Mesodermal cell (in vitro differentiated cells): ENCODE measurements around the gene DDA1.
A peak's percentile ranks its signal among the peaks of the same experiment; 100 is the strongest.

Source experiments
- H3K27ac ChIP-seq: 2 replicates; pipeline ENCODE4 v1.7.0; 2013; ENCODE audit warnings: mild to moderate bottlenecking, low read depth, low read length, moderate library complexity; ENCODE audit not compliant: severe bottlenecking
- H3K36me3 ChIP-seq: 2 replicates; pipeline ENCODE4 v1.7.1; 2013; ENCODE audit warnings: mild to moderate bottlenecking, low read length, moderate library complexity; ENCODE audit not compliant: control insufficient read depth, insufficient read depth
- H3K4me1 ChIP-seq: one replicate; pipeline ENCODE4 v1.7.1; 2013; ENCODE audit warnings: mild to moderate bottlenecking, low read length; ENCODE audit not compliant: insufficient read depth, control insufficient read depth, poor library complexity, severe bottlenecking
- H3K4me3 ChIP-seq: 2 replicates; pipeline ENCODE4 v1.7.0; 2013; ENCODE audit warnings: low read length, control low read depth, mild to moderate bottlenecking; ENCODE audit not compliant: insufficient read depth, poor library complexity, severe bottlenecking; ENCODE audit errors: extremely low read depth
- H3K9me3 ChIP-seq: 2 replicates; pipeline ENCODE4 v1.7.1; 2013; ENCODE audit warnings: mild to moderate bottlenecking, low read length, moderate library complexity; ENCODE audit not compliant: control insufficient read depth
- WGBS, 2 experiments: methylation state at CpG; one replicate each; pipeline ENCODE4 v1.1.5; 2013; ENCODE audit warnings: missing lambda C conversion rate in 2 of 2; ENCODE audit not compliant: insufficient coverage in 2 of 2; 5-methylcytosine and 5-hydroxymethylcytosine counted together

DDA1 gene

DNA sequence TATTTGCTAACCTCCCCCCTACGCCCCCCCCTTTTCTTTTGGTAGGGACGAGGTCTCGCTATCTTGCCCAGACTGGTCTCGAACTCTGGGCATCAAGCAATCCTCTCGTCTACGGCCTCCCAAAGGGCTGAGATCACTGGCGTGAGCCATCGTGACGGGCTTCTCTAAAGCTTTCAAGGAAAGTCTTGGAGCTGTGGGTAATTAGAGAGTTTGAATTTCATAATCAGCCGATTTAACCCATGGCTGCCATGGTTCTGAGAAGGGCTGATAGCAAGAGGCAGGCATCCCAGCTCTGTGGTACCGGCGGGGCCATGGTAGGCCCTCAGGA, 5.5 kb upstream of the DDA1 start:
- no peak overlapping the region for H3K4me3 ChIP-seq

DNA sequence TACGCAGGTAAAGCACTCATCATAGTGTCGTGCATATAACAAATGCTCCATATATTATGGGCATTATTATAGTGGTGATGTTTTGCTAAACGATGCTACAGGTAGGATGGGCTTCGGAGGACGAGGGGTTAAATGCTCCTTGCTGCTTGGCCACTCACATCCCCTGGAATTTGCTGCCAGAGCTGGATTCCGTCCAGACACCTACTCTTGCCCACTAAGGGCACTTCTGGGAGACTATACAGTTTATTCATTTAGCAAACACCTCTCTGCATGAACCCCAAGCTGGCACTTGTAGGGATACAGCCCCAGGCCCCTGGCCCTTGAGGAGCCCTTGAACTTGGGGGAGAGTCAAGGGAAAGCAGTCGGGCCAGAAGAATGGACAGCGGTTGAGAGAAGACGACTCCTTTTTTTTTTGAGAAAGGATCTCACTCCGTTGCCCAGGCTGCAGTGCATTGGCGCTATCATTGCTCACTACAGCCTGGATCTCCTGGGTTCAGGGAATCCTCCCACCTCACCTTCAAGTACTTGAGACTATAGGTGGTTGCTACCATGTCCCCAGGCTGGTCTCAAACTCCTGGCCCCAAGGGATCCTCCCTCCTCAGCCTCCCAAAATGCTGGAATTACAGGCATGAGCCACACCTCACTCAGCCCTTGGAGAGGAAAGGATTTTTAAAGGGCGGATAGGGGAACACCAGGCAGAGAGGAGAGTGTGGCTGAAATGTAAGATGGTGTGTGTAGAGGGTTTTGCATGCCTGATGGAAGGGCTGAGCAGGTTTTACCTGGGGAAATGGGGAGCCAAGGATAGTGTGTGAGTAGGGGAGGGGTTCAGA, 4.8 kb upstream of the DDA1 start:
- H3K36me3 ChIP-seq = peaks cover 8% of the 10 kb centered on the region
- H3K4me1 ChIP-seq = peaks cover 9% of the 10 kb centered on the region
- H3K9me3 ChIP-seq = no peaks in the 10 kb centered on the region
- H3K27ac ChIP-seq = no peak overlapping the region
- peak overlapping the region; percentile 76 for H3K4me3 ChIP-seq
- WGBS, 2 experiments = 87 to 90% methylated on average over 7 to 10 of the region's 12 CpGs

More for the DNA sequence above, 5.5 kb upstream of the DDA1 start:
- H3K27ac ChIP-seq = no peak overlapping the region
- H3K36me3 ChIP-seq = peaks cover 9% of the 10 kb centered on the region
- 80 to 93% methylated on average over 9 to 10 of the region's 12 CpGs for WGBS, 2 experiments
- H3K4me1 ChIP-seq = peaks cover 7% of the 10 kb centered on the region
- no peaks in the 10 kb centered on the region for H3K9me3 ChIP-seq

DNA sequence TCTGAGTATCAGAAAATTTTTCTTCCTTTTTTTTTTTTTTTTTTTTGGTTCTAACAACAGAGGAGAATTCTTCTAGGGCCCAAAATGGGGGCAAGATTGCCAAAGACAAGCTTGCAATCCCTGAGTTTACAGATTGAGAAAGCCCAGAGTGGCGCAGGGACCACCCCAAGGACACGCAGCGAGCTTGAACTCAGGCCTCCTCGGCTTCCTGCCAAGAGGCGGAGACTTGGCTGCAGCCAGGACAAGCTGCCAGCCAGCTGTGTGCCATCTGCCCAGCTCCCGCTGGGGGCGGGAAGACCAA, 4.2 kb upstream of the DDA1 start:
- H3K4me3 ChIP-seq = peak overlapping the region; percentile 76
- H3K36me3 ChIP-seq = peaks cover 8% of the 10 kb centered on the region
- no peaks in the 10 kb centered on the region for H3K9me3 ChIP-seq
- WGBS, 2 experiments = 10 to 17% methylated on average over 7 of the region's 7 CpGs
- peaks cover 9% of the 10 kb centered on the region for H3K4me1 ChIP-seq
- no peak overlapping the region for H3K27ac ChIP-seq

GRCh38 chr19:17305517-17306284, 3.7 kb upstream of the DDA1 start, which contains the start of gene MRPL34:
Gene MRPL34 (plus strand): TSS chr19:17305872. CDS start chr19:17305893, 21 bp downstream.
- H3K27ac ChIP-seq = peak within 1 kb of the TSS; percentile 72

GRCh38 chr19:17306285-17306714, 3.1 kb upstream of the DDA1 start:
- H3K4me3 ChIP-seq = peak overlapping the region; percentile 76
- H3K36me3 ChIP-seq = peaks cover 14% of the 10 kb centered on the region
- peak overlapping the region; percentile 72 for H3K27ac ChIP-seq
- peaks cover 11% of the 10 kb centered on the region for H3K4me1 ChIP-seq
- 4 to 5% methylated on average over 23 to 24 of the region's 28 CpGs for WGBS, 2 experiments
- H3K9me3 ChIP-seq = no peaks in the 10 kb centered on the region

More at GRCh38 chr19:17305517-17306284, 3.7 kb upstream of the DDA1 start, which contains the start of gene MRPL34:
- H3K9me3 ChIP-seq = no peaks in the 10 kb centered on the region
- 0% methylated on average over 53 to 55 of the region's 55 CpGs for WGBS, 2 experiments
- peak within 1 kb of the TSS; percentile 76 for H3K4me3 ChIP-seq
- peaks cover 9% of the 10 kb centered on the region for H3K4me1 ChIP-seq
- peaks cover 13% of the 10 kb centered on the region for H3K36me3 ChIP-seq

- Histone ChIP-seq H3K27ac (no peak overlapping the region), H3K4me1 (peaks cover 26% of the 10 kb centered on the region), H3K9me3 (no peaks in the 10 kb centered on the region), H3K4me3 (no peak overlapping the region), H3K36me3 (peaks cover 13% of the 10 kb centered on the region)
- WGBS, 2 experiments = 95 to 100% methylated on average over 6 to 7 of the region's 8 CpGs
These were observed 1.4 kb upstream of the DDA1 start for GRCh38 chr19:17307876-17308377.

DNA sequence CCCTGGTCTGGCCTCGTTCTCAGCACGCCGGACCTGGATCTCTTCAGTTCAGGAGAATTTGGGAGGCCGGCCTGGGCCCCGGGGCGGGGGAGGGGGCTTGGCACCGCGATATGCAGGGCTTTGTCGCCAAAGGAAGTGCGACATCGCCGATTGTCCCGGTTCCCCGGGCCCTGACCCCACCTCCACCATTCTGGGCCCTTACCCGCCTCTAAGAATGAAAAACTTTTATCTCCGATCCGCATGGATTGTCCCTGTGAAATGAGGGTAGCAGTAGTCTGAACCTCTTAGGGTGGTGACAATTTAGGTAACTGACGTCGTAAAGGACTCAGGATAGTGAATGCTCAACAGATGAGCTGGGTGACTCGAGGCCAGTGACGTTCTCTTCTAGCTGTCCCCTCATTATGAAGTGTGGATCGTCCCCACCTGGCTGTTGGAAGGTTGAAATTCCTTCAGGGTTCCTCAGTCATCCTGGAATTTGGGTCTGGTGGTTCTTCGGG, 650 bp downstream of the DDA1 start:
- Histone ChIP-seq H3K9me3 (no peaks in the 10 kb centered on the region), H3K4me3 (peak overlapping the region; percentile 97), H3K4me1 (peaks cover 25% of the 10 kb centered on the region), H3K36me3 (peaks cover 33% of the 10 kb centered on the region), H3K27ac (peak overlapping the region; percentile 72)
- WGBS, 2 experiments = 4 to 5% methylated on average over 11 to 14 of the region's 23 CpGs

DNA sequence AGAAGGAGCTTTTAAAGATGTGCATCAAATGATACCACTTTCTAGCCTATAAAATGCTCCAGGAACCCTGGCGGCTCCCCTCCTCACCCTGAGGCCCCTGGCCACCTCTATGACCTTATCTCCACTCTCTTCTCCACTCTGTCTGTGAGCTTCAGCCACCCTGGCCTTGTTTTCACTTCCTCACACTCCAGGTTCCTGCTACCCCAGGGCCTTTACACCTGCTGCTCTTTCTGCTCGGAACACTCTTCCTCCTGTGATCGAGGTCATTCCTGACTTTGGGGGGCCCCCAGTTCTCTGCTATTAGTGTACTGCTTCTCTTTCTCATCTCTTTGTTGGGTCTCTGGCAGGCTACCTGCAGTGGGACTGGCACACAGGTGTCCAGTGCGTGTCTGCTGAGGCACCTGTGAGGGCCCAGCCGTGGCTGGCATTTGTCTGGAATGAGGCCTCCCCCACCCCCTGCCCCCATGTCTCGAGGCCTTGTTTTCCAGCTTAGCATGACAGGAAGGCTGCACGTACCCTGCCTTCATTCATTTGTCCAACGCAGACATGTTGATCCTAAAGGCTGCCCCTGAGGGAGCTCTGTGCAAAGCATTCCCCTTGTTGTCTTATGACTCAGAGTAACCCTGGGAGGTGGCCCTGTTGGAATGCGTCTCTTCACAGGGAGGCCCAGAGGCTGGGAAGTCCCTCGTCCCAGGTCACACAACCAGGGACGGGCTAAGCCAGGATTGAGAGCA, 2.3 kb downstream of the DDA1 start:
- peaks cover 47% of the 10 kb centered on the region for H3K36me3 ChIP-seq
- peaks cover 22% of the 10 kb centered on the region for H3K4me1 ChIP-seq
- no peak overlapping the region for H3K4me3 ChIP-seq
- no peaks in the 10 kb centered on the region for H3K9me3 ChIP-seq
- 85 to 89% methylated on average over 10 to 11 of the region's 11 CpGs for WGBS, 2 experiments
- peak overlapping the region; percentile 33 for H3K27ac ChIP-seq

DNA sequence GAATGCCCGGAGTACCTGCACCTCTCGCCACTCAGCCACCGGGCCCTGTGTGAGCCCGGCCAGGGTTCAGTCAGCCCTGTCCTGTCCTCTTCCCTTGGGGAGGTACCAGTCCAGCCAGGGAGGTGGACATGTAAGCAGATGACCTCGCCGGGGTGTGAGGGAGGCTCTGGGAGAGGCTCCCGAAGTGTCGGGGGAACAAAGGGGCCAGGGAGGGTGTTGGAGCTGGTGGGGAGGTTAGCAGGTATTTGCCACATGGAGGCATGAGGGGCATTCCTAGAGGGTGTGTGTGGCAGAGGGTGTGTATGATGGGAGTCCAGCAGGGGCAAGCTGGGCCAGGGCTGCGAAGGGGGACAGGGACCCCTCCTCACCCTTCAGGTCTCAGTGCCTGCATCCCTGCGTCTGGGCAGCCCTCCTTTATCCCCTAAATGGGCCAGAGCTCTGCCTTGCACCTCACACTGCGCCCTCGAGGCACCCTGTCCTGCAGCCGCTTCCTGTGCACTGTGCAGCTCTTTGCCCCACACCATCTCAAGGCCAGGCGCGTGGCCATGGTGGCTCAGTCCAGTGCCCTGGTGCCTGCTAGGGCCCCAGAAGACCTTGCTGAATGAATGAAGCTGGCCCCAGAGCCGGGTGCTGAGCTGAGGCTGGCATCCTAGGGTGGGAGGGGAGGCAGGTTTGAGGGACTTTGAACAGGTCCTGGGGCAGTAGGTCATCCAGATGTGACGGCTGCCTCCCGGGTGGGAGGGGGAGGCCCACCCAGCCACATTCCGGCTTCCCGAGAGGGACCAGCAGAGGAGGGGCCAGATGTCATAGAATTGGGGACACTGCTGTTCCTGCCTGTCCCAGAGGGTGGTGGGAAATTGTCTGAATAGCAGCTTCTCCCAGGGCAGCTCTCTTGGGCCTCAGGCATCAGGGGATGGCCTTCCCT, 3.1 kb downstream of the DDA1 start:
- Histone ChIP-seq H3K4me3 (no peak overlapping the region), H3K9me3 (no peaks in the 10 kb centered on the region), H3K27ac (no peak overlapping the region), H3K4me1 (peaks cover 22% of the 10 kb centered on the region), H3K36me3 (peaks cover 54% of the 10 kb centered on the region)
- 93% methylated on average over 17 to 19 of the region's 20 CpGs for WGBS, 2 experiments
